GM11168 (cell line): ENCODE data around the gene TRPM2.

Source experiments
- in situ Hi-C: fragments of 300-500 bp; cut with MboI; formaldehyde crosslinking; loops from one replicate; pipeline ENCODE4 v1.12.0; 2022; ENCODE audit warnings: low sequenced_read_pairs; ENCODE audit not compliant: unreplicated experiment

The TRPM2 gene

GRCh38 chr21:44438531-44439210, 85.2 kb downstream of the TRPM2 start:
- in situ Hi-C loops: no loop called here

GRCh38 chr21:44439211-44439600, 85.8 kb downstream of the TRPM2 start:
- in situ Hi-C loops: no loop called here

- in situ Hi-C loops: no loop called here
Measured at GRCh38 chr21:44440241-44441040, 87.0 kb downstream of the TRPM2 start.

GRCh38 chr21:44441041-44441400, 87.6 kb downstream of the TRPM2 start:
- in situ Hi-C loops: no loop called here

- in situ Hi-C loops: no loop called here
Measured at GRCh38 chr21:44441581-44442265, 88.3 kb downstream of the TRPM2 start.

DNA sequence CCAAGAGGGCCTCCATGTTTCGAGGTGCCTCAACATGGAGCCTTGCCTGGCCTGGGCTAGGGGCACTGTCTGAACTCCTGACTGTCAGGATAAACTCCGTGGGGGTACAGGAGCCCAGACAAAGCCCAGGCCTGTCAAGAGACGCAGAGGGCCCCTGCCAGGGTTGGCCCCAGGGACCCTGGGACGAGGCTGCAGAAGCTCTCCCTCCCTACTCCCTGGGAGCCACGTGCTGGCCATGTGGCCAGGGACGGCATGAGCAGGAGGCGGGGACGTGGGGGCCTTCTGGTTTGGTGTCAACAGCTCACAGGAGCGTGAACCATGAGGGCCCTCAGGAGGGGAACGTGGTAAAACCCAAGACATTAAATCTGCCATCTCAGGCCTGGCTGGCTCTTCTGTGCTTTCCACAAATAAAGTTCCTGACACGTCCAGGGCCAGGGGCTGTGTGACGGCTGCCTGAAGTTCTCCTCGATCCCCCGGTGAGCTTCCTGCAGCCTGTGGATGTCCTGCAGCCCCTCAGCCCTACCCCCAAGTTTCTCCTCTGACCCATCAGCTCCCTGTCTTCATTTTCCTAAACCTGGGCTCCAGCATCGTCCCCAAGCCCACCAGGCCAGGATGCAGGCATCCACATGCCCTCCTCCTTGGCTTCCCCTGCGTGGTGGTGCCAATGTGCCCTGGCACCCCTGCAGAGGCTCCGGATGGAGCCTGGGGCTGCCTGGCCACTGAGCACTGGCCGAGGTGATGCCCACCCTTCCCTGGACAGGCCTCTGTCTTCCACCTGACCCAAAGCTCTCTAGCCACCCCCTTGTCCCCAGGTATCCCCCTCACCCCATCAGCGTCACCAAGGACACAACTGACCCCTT, 89.1 kb downstream of the TRPM2 start:
- in situ Hi-C loops: no loop called here

DNA sequence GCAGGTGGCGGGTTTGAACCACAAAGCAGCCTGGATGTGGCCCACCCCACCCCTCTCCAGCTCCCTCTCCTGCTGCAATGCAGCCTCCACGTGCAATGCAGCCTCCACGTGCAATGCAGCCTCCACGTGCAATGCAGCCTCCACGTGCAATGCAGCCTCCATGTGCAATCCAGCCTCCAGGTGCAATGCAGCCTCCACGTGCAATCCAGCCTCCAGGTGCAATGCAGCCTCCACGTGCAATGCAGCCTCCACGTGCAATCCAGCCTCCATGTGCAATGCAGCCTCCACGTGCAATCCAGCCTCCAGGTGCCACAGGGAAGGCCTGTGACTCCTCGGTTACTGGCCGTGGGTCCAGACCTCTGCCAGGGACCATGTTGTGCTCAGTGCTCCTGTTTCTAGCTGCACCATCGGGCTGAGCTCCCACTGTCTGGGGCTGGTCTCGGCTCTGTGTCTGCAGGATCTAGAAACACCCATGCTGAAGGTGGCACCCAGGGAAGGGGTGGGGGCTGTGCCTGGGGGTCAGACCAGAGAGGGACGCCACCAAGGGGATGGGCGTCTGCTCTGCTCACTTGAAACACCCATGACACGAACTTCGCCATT, 90.0 kb downstream of the TRPM2 start:
- in situ Hi-C loops: no loop called here

GRCh38 chr21:44443891-44444285, 90.5 kb downstream of the TRPM2 start:
- in situ Hi-C loops: no loop called here

DNA sequence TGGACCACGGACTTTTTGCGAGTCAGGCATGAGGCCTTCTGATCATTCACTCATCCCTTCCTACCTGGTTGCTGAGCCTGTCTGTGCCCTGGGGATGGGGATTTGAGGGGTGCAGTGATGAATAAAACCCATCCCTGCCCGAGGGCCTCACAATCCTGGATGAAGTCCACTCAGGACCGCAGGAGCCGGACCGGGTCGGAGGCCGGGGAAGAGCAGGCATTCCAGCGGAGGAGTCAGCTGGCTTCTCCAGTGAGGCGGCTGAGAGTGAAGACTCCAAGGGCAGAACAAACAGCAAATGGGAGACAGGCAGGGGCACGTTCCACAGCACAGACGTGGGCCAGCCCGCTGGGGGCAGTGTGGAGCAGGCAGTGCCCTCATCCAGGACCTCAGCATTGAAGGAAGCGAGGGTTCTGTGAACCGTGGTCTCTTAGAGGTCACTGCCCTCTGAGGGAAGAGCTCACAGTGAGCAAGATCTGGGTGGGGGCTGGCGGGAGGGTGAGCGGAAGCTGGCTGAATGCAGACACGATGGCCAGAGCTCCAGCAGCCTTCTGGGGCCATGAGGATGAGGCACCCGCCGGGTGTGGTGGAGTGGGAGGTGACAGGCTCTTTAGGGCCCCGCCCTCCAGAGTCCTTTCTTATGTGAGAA, 91.0 kb downstream of the TRPM2 start:
- in situ Hi-C loops: no loop called here

DNA sequence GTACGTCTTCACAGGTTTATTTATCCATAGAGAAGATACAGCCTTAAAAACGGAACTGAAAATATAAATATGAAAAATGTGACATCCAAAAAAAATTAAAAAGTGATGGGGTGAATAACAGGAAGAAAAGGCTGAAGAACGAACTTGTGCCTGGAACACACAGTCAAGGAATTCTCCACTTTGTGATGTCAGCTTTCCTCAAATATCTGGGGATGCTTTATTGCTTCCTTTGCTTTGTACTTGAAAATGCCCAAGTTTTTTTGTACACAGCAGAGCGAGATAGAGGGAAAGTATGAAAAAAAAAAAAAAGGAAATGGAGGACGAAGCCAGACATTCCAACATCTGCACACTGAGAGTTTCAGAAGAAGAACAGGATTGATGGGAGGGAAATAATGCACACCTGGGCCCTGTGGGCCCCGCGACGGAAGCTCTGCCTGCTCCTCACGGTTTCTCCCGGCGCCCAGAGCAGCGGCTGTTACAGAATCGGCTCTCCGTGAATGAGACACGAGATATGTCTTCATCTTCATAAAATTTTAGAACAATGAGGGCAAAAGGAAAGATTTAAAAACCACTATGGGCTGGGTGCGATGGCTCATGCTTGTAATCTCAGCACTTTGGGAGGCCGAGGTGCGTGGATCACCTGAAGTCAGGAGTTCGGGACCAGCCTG, 91.9 kb downstream of the TRPM2 start:
- in situ Hi-C loops: no loop called here

DNA sequence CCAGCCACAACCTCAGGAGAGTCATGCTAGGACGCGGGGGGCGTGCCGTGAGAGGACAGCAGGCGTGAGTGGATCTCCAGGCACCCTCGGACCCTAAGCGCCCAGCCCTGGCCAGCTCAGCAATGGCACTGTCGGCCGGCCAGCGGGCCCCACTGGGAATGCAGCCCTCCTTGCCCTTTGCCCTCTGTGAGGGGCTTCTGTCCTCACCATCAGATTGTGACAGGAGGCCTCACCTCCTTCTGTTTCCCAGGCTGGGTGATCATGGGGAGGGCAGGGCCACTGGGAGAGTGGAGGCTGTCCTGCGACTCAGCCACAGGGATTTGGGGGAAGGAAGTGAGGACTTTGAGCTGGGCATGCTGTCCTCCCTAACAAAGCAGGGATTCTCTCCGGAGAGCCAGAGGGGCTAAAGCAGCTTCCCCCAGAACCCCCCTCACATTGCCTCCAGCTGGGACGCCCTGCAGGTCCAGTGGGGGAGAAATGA, 95.3 kb downstream of the TRPM2 start:
- in situ Hi-C loops: no loop called here

- in situ Hi-C loops: no loop called here
Measured at GRCh38 chr21:44449473-44450363, 96.3 kb downstream of the TRPM2 start.

GRCh38 chr21:44450402-44450801, 97.0 kb downstream of the TRPM2 start:
- in situ Hi-C loops: no loop called here

DNA sequence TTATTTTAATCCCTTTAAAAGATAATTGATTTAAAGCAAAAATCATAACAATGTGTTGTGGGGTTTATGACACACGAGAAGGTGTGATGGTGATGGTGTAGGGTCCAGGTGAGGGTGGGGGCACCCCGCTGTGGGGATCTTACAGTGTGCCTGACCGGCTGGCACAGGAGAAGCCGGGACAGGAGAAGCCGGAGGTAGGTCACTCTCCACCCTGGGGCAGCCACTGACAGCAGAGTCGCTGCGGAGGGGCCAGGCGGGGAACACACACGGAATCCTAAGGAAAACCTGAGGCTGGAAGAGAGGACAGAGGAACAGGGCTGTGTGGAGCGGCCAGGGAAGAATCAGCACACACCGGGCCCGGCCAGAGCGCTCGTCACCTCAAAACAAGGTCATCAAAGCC, 97.6 kb downstream of the TRPM2 start:
- in situ Hi-C loops: no loop called here

- in situ Hi-C loops: no loop called here
Measured at GRCh38 chr21:44453120-44453519, 99.7 kb downstream of the TRPM2 start.

- in situ Hi-C loops: no loop called here
Measured at GRCh38 chr21:44454058-44454457, 100.6 kb downstream of the TRPM2 start.

- in situ Hi-C loops: no loop called here
Measured at GRCh38 chr21:44454747-44455523, 101.5 kb downstream of the TRPM2 start, which contains the start of gene LRRC3. Gene LRRC3 (plus strand): TSS chr21:44455510. CDS start chr21:44456645, 1,135 bp downstream.
